Mesendoderm (in vitro differentiated cells): ENCODE measurements around the gene ARID4A.

Experiments
- DNase-seq: peaks from one replicate; pipeline ENCODE4 v3.0.0; 2013
- H2AK5ac ChIP-seq: 2 replicates; pipeline ENCODE4 v1.6.1; 2013; ENCODE audit warnings: low read length, inconsistent platforms
- H2BK120ac ChIP-seq: 2 replicates; pipeline ENCODE4 v1.6.1; 2013; ENCODE audit warnings: low read depth, mild to moderate bottlenecking, low read length, moderate library complexity, mixed read lengths
- H2BK15ac ChIP-seq: replicated peaks from 2 replicates; pipeline ENCODE4 v1.6.1; 2013; ENCODE audit warnings: low read depth, mild to moderate bottlenecking, moderate library complexity
- H2BK5ac ChIP-seq: 2 replicates; pipeline ENCODE4 v1.6.1; 2013; ENCODE audit warnings: low read length, inconsistent platforms
- H3K18ac ChIP-seq: 2 replicates; pipeline ENCODE4 v1.6.1; 2013; ENCODE audit warnings: mild to moderate bottlenecking, low read length, mixed read lengths
- H3K23ac ChIP-seq: one replicate; pipeline ENCODE4 v1.6.1; 2013; ENCODE audit warnings: low read length
- H3K27ac ChIP-seq: 2 replicates; pipeline ENCODE4 v1.5.1; 2013; ENCODE audit warnings: low read depth, mild to moderate bottlenecking, inconsistent platforms, low read length, moderate library complexity
- H3K27me3 ChIP-seq: 2 replicates; pipeline ENCODE4 v1.6.1; 2013; ENCODE audit warnings: low read length, control low read depth, mild to moderate bottlenecking, inconsistent platforms; ENCODE audit not compliant: insufficient read depth, poor library complexity
- H3K36me3 ChIP-seq: 2 replicates; pipeline ENCODE4 v1.6.1; 2013; ENCODE audit warnings: low read length, inconsistent platforms; ENCODE audit not compliant: control insufficient read depth, insufficient read depth
- H3K4ac ChIP-seq: one replicate; pipeline ENCODE4 v1.6.1; 2013; ENCODE audit warnings: low read depth, mild to moderate bottlenecking, low read length, moderate library complexity
- H3K4me1 ChIP-seq: 2 replicates; pipeline ENCODE4 v1.6.1; 2013; ENCODE audit warnings: low read depth, low read length, inconsistent platforms; ENCODE audit not compliant: control insufficient read depth
- H3K4me2 ChIP-seq: 2 replicates; pipeline ENCODE4 v1.6.1; 2013; ENCODE audit warnings: low read length
- H3K4me3 ChIP-seq: 2 replicates; pipeline ENCODE4 v1.5.1; 2013; ENCODE audit warnings: mild to moderate bottlenecking, low read length
- H3K56ac ChIP-seq: one replicate; pipeline ENCODE4 v1.6.1; 2013; ENCODE audit warnings: low read length
- H3K79me1 ChIP-seq: 2 replicates; pipeline ENCODE4 v1.6.1; 2013; ENCODE audit warnings: low read length, inconsistent platforms
- H3K79me2 ChIP-seq: 2 replicates; pipeline ENCODE4 v1.6.1; 2013; ENCODE audit warnings: mild to moderate bottlenecking, low read length; ENCODE audit not compliant: control insufficient read depth, insufficient read depth
- H3K9ac ChIP-seq: 2 replicates; pipeline ENCODE4 v1.6.1; 2013; ENCODE audit warnings: low read length, inconsistent platforms
- H4K5ac ChIP-seq: one replicate; pipeline ENCODE4 v1.6.1; 2013; ENCODE audit warnings: low read length
- H4K8ac ChIP-seq: one replicate; pipeline ENCODE4 v1.6.1; 2013; ENCODE audit warnings: low read depth, mild to moderate bottlenecking, control low read depth, low read length, moderate library complexity
- WGBS: extraction: QIAGEN DNeasy Blood & Tissue Kit; methylation state at CpG from one replicate; pipeline ENCODE4 v1.1.7; 2013; ENCODE audit warnings: low lambda C conversion rate, missing lambda C conversion rate; ENCODE audit not compliant: insufficient coverage; ENCODE audit errors: extremely low coverage; 5-methylcytosine and 5-hydroxymethylcytosine counted together

The ARID4A gene

DNA sequence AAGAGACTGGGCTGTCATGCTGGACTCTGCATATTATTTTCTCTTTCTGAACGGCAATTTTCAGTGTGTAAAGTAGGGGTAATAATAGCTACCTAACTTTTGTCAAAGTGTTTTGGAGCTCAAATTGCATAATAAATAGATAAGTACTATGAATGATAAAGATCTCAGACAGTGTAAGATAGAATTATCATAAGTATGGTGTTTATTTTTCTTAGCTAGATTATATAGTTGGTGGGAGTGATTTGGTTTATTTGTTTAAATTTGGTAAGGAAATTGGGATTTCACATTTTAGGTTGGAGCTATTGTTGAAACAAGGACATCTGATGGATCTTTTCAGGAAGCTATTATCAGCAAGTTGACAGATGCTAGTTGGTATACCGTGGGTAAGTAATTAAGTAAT, 7.4 kb downstream of the ARID4A start:
- no peak overlapping the region for H3K4ac ChIP-seq
- no peak overlapping the region for H3K27ac ChIP-seq
- H3K9ac ChIP-seq: no peak overlapping the region
- H3K4me1 ChIP-seq: no peaks in the 10 kb centered on the region
- no peak overlapping the region for H4K5ac ChIP-seq
- H3K18ac ChIP-seq: no peak overlapping the region
- H4K8ac ChIP-seq: no peak overlapping the region
- no peak overlapping the region for H3K56ac ChIP-seq
- no peaks in the 10 kb centered on the region for H3K36me3 ChIP-seq
- no CpG with 5 or more reads among the region's 2 CpGs for WGBS
- DNase-seq: no peak
- no peak overlapping the region for H2BK5ac ChIP-seq
- no peak overlapping the region for H3K4me3 ChIP-seq
- H3K23ac ChIP-seq: no peak overlapping the region
- H3K79me2 ChIP-seq: no peaks in the 10 kb centered on the region
- peaks cover 2% of the 10 kb centered on the region for H3K79me1 ChIP-seq
- H3K4me2 ChIP-seq: no peak overlapping the region
- H2AK5ac ChIP-seq: no peak overlapping the region
- H2BK15ac ChIP-seq: no peak overlapping the region
- H3K27me3 ChIP-seq: no peaks in the 10 kb centered on the region
- H2BK120ac ChIP-seq: no peak overlapping the region

DNA sequence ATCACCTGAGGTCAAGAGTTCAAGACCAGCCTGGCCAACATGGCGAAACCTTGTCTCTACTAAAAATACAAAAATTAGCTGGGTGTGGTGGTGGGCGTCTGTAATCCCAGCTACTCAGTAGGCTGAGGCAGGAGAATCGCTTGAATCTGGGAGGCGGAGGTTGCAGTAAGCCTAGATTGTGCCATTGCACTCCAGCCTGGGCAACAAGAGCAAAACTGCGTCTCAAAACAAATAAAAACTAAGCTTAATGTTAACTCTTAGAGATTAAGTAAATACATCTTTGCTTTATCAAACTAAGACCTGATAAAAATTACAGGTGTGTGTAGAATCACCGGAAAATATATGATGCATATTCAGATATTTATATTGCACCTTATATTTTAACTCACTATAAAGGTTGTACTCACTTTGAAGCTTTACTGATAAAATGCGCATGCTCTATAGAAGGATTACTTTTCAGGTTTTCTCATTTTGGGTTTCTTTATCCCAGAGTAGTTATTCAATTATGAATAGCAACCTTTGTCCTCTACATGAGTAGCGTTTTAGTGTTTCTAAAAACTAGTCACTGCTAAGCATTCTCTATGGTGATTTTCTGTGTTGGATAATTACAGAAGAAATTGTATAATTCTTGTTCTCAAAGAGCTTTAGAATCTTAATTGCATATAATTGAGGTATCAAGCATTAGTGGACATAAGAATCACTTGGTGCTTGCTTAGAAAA, 9.4 kb downstream of the ARID4A start:
- Histone ChIP-seq H3K4me2 (no peak overlapping the region), H2BK15ac (no peak overlapping the region), H3K36me3 (no peaks in the 10 kb centered on the region), H3K27ac (no peak overlapping the region), H4K5ac (no peak overlapping the region), H3K23ac (no peak overlapping the region), H3K79me1 (no peaks in the 10 kb centered on the region), H3K18ac (no peak overlapping the region), H3K27me3 (no peaks in the 10 kb centered on the region), H3K4me3 (no peak overlapping the region), H3K4me1 (no peaks in the 10 kb centered on the region), H3K9ac (no peak overlapping the region), H2BK120ac (no peak overlapping the region), H4K8ac (no peak overlapping the region), H3K4ac (no peak overlapping the region), H2BK5ac (no peak overlapping the region), H2AK5ac (no peak overlapping the region), H3K56ac (no peak overlapping the region), H3K79me2 (no peaks in the 10 kb centered on the region)
- no peak for DNase-seq
- no CpG with 5 or more reads among the region's 8 CpGs for WGBS

DNA sequence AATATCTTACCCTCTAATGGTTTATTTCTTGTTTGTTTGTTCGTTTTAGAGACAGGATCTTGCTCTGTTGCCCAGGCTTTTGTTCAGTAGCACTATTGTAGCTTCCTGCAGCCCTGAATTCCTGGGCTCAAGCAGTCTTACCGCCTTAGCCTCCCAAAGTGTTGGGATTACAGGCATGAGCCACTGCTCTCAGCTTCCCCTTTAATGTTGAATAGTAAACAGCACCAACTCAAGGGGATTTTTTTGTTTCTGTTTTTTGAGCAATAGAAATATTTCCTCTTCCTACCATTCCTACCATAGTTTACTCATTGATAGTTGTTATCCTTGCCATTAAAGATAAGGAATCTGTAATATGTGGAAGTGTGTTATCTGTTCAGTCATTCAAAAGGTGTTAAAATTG, 10.7 kb downstream of the ARID4A start:
- no CpG with 5 or more reads among the region's 2 CpGs for WGBS
- H3K4me1 ChIP-seq: no peaks in the 10 kb centered on the region
- H4K5ac ChIP-seq: no peak overlapping the region
- no peak overlapping the region for H4K8ac ChIP-seq
- H2BK15ac ChIP-seq: no peak overlapping the region
- H3K36me3 ChIP-seq: no peaks in the 10 kb centered on the region
- H3K4me3 ChIP-seq: no peak overlapping the region
- H3K27me3 ChIP-seq: no peaks in the 10 kb centered on the region
- no peak for DNase-seq
- H3K18ac ChIP-seq: no peak overlapping the region
- H2BK120ac ChIP-seq: no peak overlapping the region
- H3K27ac ChIP-seq: no peak overlapping the region
- H2AK5ac ChIP-seq: no peak overlapping the region
- no peak overlapping the region for H3K4me2 ChIP-seq
- no peaks in the 10 kb centered on the region for H3K79me2 ChIP-seq
- no peaks in the 10 kb centered on the region for H3K79me1 ChIP-seq
- no peak overlapping the region for H3K4ac ChIP-seq
- H3K9ac ChIP-seq: no peak overlapping the region
- no peak overlapping the region for H3K56ac ChIP-seq
- no peak overlapping the region for H2BK5ac ChIP-seq
- no peak overlapping the region for H3K23ac ChIP-seq

- no peak for DNase-seq
- Histone ChIP-seq H3K27ac (no peak overlapping the region), H3K79me1 (no peaks in the 10 kb centered on the region), H3K9ac (no peak overlapping the region), H3K27me3 (no peaks in the 10 kb centered on the region), H3K79me2 (no peaks in the 10 kb centered on the region), H2BK5ac (no peak overlapping the region), H3K56ac (no peak overlapping the region), H3K4ac (no peak overlapping the region), H4K5ac (no peak overlapping the region), H2AK5ac (no peak overlapping the region), H3K36me3 (no peaks in the 10 kb centered on the region), H3K4me1 (no peaks in the 10 kb centered on the region), H3K4me2 (no peak overlapping the region), H4K8ac (no peak overlapping the region), H3K18ac (no peak overlapping the region), H3K23ac (no peak overlapping the region), H2BK120ac (no peak overlapping the region), H3K4me3 (no peak overlapping the region), H2BK15ac (no peak overlapping the region)
- WGBS: no CpG with 5 or more reads among the region's 1 CpG
Observed at GRCh38 chr14:58313699-58314098, 15.3 kb downstream of the ARID4A start.

DNA sequence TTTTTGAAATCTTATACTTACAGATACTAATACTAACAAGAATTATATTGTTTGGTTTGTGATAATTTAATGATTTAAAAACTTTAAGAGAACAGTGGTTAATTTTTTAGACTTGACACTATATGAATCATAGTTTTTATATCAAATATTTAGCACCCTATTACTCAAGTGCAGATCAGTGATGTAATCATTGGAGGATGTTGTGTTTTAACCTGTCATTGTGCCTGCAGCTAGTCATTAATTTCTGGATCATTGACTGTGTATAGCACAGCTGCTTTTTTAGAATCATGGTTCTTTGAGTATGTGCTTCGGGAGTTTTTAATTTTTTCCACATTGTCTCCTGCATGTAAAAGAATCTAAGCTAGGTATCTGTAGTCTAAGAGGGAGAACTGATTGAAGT, 17.3 kb downstream of the ARID4A start:
- H3K23ac ChIP-seq: no peak overlapping the region
- H3K56ac ChIP-seq: no peak overlapping the region
- no peak overlapping the region for H2AK5ac ChIP-seq
- H4K8ac ChIP-seq: no peak overlapping the region
- H3K79me1 ChIP-seq: no peaks in the 10 kb centered on the region
- no peak overlapping the region for H3K4me3 ChIP-seq
- DNase-seq: no peak
- H3K18ac ChIP-seq: no peak overlapping the region
- H3K4me1 ChIP-seq: no peaks in the 10 kb centered on the region
- H3K27me3 ChIP-seq: no peaks in the 10 kb centered on the region
- no peaks in the 10 kb centered on the region for H3K36me3 ChIP-seq
- no peak overlapping the region for H3K4me2 ChIP-seq
- H3K27ac ChIP-seq: no peak overlapping the region
- H3K79me2 ChIP-seq: no peaks in the 10 kb centered on the region
- H2BK5ac ChIP-seq: no peak overlapping the region
- H2BK120ac ChIP-seq: no peak overlapping the region
- H4K5ac ChIP-seq: no peak overlapping the region
- no peak overlapping the region for H2BK15ac ChIP-seq
- no CpG with 5 or more reads among the region's 1 CpG for WGBS
- no peak overlapping the region for H3K4ac ChIP-seq
- no peak overlapping the region for H3K9ac ChIP-seq

- no peak overlapping the region for H2AK5ac ChIP-seq
- no peak overlapping the region for H3K4me2 ChIP-seq
- no peaks in the 10 kb centered on the region for H3K79me2 ChIP-seq
- no peak overlapping the region for H2BK120ac ChIP-seq
- H4K8ac ChIP-seq: no peak overlapping the region
- DNase-seq: no peak
- H3K4ac ChIP-seq: no peak overlapping the region
- H4K5ac ChIP-seq: no peak overlapping the region
- no peak overlapping the region for H3K4me3 ChIP-seq
- no peaks in the 10 kb centered on the region for H3K27me3 ChIP-seq
- H3K36me3 ChIP-seq: no peaks in the 10 kb centered on the region
- no peak overlapping the region for H3K56ac ChIP-seq
- no peak overlapping the region for H3K18ac ChIP-seq
- WGBS: no CpG with 5 or more reads among the region's 1 CpG
- no peaks in the 10 kb centered on the region for H3K4me1 ChIP-seq
- H3K79me1 ChIP-seq: no peaks in the 10 kb centered on the region
- no peak overlapping the region for H3K27ac ChIP-seq
- no peak overlapping the region for H3K9ac ChIP-seq
- H2BK5ac ChIP-seq: no peak overlapping the region
- H3K23ac ChIP-seq: no peak overlapping the region
- H2BK15ac ChIP-seq: no peak overlapping the region
Observed at GRCh38 chr14:58327019-58327418, 28.7 kb downstream of the ARID4A start.
